Keratinocyte (primary cell): ENCODE results near the gene GRIN1.

ENCODE experiments used
- CTCF ChIP-seq, 3 experiments: IDR thresholded peaks in 1 of 3; conservative IDR thresholded peaks in 1 of 3; optimal IDR thresholded peaks in 1 of 3; 2 replicates in 2 of 3; 3 replicates in 1 of 3; pipeline versions ENCODE3 to v1.5.1; 2011; ENCODE audit warnings: low read length in 3 of 3, mild to moderate bottlenecking in 3 of 3, moderate library complexity in 2 of 3, control low read depth in 1 of 3, inconsistent platforms in 1 of 3; ENCODE audit not compliant: insufficient read depth in 2 of 3; ENCODE audit errors: extremely low read depth in 1 of 3
- EZH2 ChIP-seq: IDR thresholded peaks from one replicate; pipeline ENCODE4 v1.6.1; 2012; ENCODE audit warnings: inconsistent platforms, mild to moderate bottlenecking, low read length, moderate library complexity

GRCh38 chr9:137204731-137205125, 65.8 kb downstream of the GRIN1 start:
- no peak for TF ChIP-seq CTCF (optimal IDR thresholded peaks at IDR 0.05 in 1 of 3, IDR thresholded peaks at IDR 0.05 in 1 of 3, conservative IDR thresholded peaks at IDR 0.05 in 1 of 3; ENCODE audit: extremely low read depth in 1 of 3, insufficient read depth in 2 of 3, low read length in 3 of 3)
- TF ChIP-seq EZH2, result no peak
